ENCODE data around the gene MOB3A.
A peak's percentile ranks its signal among the peaks of the same experiment; 100 is the strongest.

The MOB3A gene

DNA sequence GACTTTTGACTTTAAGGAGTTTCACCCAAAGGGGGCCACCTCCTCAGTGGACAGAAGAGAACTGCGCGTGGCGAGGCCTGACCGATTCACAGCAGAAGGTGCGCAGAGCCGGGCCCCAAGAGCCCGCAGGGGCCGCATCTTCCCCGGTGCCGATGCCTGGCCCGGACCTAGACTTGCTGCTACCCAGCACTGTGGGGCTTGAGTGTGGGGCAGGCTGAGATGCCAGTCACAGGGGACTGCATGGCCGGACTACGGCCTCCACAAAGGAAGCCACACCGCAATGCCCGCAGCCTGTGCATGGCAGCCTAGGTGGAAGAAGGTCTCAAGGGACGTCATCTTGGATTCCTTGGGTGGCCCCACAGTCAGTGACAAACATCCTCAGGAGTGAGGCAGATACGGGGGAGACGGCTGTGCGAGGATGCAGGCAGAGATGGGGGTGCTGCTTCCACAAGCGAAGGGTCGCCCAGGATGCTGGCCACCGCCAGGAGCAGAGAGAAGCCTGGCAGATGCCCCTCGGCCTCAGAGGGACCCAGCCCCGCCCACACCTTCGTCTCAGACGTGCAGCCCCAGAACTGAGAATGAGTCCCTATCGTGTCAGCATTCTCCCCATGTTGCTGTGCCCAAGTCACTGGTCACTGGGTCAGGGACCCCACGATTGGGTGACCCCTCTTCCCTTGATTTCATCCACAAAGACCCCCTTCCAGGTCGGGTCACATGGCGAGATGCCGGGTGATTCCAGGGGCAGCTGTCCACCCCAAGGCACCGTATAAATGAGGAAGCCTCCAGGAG, 16.9 kb downstream of the MOB3A start:
- no peak for DNase-seq

DNA sequence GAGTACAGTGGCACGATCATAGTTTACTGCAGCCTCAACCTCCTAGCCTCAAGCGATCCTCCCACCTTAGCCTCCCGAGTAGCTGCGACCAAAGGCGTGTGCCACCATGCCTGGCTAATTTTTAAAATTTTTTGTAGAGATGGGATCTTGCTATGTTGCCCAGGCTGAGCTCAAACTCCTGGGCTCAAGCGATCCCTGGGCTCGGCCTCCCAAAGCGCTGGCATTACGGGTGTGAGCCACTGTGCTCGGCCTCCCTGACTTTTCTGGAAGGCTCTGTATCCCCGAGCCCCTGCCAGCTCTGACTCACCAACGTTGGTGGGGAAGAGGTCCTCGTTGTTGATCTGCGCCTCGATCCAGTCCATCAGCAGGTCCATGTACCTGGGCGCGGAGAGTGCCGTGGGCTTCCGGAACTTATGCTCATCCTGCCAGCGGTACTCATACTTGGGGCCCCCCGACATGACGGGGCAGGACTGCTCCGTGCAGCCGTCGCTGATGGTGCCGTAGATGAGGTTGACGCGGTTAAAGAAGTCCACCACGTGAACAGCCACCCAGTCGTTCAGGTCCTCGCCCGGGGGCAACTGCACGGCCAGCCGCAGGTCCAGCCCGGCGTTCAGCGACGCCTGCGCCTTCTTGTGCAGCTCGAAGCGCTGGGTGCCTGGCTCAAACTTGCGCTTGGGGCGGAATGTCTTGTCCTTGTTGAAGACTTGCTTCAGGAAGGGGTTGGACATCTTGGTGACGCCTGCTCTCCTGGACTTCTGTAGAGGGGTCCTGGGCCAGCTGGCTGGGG, 18.1 kb downstream of the MOB3A start:
- no peak for DNase-seq

DNA sequence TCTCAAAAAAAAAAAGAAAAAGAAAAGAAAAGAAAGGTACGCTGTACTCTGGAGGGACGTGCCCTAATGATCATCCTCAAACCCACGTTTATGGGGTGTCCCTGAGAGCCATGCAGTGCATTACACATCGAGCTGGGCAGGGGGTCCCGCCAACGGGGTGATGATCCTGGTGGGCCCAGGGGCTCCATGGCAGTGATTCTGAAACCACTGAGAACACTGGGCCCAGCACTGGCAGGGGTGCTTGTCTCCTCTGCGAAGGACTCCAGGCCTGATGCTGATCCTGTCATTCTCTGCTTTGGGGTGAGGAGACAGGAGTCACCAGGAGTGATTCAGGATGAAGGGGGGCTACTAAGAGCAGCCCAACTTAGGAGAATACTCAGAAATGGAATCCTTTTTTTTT, 18.7 kb downstream of the MOB3A start:
- no peak for DNase-seq

DNA sequence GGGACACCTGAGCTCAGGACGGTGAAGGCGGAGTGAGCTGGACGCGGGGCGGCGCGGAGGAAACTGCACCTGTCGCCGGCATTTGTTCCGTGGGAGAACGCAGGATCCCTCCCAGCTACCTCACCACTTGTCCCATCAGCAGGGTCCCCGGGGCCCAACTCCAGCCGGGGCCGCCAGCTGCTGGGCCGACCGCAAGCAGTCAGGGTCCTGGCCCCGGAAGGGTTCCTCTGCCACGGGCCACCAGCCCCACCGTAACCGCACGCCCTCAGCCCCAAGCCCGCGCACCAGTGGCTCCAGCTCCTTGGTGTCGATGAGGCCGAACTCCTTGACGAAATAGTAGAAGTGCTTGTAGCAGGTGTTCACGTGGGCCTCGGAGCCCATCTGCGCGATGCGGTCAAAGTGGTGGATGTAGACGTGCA, 19.6 kb downstream of the MOB3A start:
- no peak for DNase-seq

- DNase-seq, result no peak
Measured at GRCh38 chr19:2072757-2073551, 23.2 kb downstream of the MOB3A start.

DNA sequence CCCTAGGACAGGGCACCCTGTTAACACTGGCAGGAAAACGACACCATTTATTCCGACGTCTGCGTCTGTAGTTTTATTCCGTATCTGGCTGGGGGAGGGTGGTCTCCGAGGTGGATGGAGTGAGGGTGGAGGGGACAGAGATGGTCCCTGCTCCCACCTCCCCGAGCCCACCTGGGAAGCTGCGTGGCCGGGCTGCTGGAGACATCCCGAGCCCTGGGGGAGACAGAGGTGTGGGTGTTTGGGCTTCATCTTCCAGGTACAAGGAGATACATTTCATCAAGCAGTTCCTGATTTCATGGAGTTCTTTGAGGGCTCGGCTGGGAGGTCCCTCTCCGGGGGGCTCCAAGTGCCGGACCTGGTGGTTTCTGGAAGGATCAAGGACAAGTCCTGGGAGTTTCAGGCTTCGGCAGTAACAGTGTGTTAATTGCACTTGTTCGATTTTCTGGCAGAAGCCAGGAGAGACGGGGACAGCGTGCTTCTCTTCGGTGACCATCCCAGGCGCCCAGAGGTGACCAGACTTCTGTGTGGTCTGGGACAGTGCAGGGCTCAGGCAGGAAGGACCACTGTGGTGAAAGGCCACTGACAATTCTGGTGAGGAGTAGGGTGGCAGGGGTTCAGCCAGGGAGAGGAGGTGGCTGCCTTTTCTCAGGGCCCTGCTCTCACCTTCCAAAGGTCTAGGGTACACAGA, 25.0 kb downstream of the MOB3A start:
- DNase-seq, result no peak

GRCh38 chr19:2070436-2070827, 25.7 kb downstream of the MOB3A start:
- DNase-seq, result no peak

DNA sequence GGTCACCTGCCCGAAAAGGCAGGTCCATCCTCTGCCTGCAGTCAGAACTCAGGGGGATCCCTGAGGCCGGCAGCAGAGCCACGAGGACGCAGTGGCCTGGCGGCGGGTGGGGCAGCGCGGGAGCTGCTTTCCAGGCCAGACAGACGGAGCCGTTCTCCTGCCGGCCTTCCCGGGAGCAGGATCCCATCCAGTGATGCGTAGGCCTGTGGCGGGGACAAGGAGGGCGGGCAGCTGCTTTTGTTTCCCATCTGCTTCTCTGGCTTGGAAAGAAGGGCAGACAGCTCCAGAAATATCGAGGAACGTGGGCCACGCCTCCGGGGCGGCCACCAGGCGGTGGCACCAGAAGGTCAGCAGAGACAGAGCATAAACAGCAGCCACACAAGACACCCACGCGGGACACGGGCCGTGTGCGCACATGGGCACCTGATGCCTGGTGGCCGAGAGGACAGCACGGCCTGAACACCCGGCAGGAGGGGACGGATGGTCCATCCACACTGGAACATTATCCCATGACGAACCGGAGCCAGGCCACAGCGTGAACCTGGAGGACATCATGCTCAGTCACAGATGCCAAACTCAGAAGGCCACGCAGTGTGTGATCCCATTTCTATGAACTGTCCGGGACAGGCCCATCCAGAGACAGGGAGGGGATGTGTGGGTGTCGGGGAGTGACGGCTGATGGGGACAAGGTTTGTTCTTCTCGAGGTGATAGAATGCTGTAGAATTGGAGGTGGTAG, 31.2 kb downstream of the MOB3A start:
- DNase-seq, result peak in 1 of 2 experiments; percentile 39

DNA sequence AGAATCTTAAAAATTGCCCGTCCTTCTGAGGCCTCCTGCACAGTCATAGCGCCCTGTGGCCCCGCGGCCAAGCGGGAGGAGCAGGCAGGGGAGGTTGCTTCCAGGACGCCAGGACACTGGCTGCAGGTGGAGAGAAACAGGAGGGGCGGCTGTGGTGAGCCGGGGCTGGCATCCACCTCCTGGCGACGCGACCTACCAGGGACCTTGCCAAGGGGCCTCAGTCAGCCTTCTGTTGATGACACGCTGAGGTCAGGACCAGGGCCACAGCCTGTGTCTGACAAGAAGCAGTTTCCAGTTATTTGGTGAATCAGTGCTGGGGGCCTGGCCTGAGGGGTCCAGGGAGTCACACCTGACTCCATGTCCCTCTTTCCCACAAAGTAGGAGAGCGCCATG, 31.7 kb downstream of the MOB3A start:
- no peak for DNase-seq

GRCh38 chr19:2063824-2064223, 32.3 kb downstream of the MOB3A start:
- DNase-seq, result no peak

DNA sequence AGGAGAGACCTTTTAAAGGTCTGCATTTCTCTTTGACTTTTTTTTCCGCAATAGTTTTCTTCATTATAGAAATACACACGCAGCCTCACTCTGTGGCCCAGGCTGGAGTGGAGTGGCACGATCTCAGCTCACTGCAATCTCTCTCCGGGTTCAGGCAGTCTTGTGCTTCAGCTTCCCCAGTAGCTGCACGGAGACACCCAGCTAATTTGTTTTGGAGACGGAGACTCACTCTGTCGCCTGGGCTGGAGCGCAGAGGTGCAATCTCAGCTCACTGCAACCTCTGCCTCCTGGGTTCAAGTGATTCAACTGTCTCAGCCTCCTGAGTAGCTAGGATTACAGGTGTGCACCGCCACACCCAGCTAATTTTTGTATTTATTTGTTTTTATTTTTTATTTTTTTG, 33.4 kb downstream of the MOB3A start:
- DNase-seq, result no peak

DNA sequence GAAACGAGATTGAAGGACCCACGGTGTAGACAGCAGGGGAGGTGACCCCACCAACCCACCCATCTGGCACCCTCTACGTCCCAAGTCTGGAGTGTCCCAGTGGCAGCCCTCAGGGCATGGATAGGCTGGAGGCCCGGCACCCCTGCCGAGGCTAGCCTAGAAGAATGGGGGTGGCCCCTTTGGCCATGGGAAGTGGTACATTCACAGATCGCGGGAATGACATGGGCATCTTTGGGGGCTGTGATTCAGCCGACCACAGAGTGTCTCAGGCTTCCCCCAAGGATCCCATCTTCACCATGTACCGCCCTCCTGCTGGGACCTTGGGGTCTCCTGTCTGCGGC, 33.8 kb downstream of the MOB3A start:
- DNase-seq, result no peak

DNA sequence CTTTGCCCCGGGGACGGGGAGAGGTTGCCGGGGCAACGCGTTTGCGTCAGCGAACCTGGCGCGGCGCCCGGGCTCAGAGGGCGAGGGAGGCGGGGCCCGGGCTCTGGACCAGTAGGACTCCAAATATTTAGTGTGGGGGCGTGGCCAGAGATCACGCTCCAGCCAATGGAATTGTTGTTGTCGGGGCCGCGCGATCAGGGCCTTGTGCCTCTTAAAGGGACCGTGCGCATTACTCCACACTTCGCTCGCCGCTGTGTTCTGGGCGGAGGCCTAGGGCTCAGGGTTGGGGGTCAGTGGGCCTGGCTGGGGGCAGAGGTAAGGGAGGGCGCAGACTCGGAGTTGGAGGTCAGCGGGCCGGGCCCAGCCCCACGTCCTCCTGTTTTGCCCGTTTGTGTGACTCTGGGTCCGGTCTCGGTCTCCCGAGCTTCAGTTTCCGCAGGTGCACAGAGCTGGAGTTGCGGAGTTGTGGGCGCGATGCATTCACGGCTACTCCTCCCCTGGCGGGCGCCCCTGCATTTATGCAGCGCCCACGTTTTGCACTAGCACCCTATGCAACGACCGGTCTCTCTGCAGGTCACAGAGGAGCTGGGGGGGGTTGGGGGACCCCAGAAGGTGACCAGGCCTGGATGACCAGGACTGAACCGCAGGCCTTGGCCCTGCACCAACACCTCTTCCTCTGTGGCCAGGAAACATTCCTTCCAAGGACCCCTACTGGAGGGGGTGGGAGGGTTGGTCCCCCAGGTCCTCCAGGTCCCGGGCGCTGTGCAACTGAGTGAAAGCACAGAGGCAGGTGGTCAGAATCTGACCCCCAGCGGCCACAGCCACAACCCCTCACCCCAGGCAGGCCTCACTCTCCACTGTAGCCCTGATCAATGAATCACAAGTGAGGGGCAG, 34.4 kb downstream of the MOB3A start:
- peak; percentile 99 to 100 for DNase-seq

DNA sequence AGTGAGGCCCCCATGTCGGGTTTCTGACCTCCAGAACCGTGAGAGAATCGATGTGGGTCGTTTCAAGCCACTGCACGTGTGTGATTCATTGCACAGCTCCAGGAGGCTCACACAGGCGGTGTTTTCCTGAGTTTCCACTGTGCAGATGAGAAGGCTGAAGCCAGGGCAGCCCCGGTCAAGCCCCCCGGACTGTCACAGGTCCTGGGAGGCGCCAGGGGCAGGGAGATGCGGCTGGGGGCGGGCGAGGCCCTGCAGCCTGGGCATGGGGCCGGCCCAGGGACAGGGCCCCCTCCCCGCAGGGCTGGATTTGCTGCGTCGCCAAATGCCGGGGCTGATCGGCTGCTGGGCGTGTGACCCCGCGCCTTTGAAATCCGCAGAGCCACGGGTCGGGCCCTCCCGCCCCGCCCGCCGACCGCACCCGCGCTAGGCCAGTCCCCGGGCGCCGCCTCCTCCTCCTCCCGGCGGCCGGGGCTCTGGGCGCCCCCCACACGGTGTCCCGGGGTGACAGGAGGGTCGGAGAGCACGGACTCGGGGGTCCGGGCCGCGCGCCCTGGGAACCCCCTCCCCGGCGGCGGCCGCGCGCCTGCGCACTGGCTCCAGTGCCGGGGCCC, 35.1 kb downstream of the MOB3A start:
- DNase-seq, result peak in 1 of 2 experiments; percentile 76

DNA sequence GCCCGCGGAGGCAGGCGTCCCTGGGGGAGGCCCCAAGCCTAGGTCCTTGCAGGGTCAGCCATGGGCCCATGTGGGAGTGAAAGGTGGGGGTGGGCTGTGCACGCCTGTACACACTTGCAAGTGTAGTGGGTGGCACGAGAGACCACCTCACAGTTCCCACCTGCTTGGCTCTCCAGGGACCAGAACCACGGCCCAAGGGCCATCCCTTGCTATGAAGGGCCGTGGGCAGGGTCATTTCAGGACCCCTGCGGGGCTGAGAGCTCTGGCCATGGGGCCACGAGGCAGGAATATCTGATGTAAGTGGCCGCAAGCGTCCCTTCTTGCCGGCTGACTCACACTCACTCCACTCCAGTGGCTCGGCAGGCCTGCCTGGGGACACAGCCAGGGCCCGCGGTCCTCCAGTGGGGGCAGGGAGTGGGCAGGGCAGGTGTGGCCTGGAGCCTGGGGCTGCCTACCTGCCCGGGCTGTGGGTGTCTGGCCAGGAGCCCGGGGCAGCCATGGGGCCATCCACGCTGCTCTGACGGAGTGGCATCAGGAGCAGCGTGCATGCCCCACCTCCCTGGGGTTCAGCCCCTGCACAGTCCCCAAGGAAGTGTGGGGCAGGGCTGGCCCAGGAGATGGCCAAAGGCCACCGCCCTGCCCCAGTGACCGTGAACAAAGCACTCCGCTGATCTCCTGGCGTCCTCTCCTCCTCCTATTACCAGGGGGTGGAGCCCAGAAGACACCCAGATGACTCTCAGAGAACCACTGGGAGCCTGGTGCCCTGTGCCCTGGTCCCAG, 36.5 kb downstream of the MOB3A start:
- DNase-seq, result no peak

DNA sequence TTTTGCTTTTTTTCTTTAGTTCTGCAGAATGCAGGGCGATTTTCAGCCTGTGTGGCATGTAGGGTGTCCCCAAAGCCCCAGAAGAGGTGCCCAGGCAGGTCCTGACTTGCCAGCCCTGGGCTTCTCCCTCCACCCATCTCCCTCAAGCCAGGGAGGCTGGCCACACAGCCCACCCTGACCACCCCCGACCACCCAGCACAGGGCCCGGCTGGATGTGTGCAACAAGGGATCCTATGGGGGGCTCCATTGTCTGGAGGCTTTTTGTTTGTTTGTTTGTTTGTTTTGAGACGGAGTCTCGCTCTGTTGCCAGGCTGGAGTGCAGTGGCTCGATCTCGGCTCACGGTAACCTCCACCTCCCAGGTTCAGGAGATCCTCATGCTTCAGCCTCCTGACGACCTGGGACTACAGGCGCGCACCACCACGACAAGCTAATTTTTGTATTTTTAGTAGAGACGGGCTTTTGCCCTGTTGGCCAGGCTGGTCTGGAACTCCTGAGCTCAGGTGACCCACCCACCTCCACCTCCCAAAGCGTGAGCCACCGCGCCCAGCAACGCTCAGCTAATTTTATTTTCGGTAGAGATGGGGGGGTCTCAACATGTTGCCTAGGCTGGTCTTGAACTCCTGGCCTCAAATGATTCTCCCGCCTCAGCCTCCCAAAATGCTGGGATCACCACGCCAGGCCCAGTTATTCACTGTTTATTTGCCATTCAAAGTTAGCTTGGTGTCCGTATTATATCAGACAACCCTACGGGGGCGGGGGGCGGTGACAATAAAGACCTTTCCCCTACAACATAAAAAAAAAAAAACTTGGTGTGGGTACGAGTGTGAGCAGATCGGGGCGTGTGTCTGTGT, 37.3 kb downstream of the MOB3A start:
- DNase-seq, result no peak

GRCh38 chr19:2057484-2058469, 38.3 kb downstream of the MOB3A start:
- no peak for DNase-seq

- DNase-seq, result no peak
Measured at GRCh38 chr19:2056837-2057192, 39.3 kb downstream of the MOB3A start.
